SK-N-MC (cell line): ENCODE data around the gene PABPN1.

ENCODE experiments used
- DNase-seq: peaks from one replicate; pipeline ENCODE4 v3.0.0-alpha.2; 2011; ENCODE audit warnings: low read depth, low spot score
- H3K27ac ChIP-seq: fragments of 200-600 bp; sonication (generic); 2 replicates; pipeline ENCODE4 v1.5.1; 2016; ENCODE audit warnings: mixed run types
- H3K36me3 ChIP-seq: fragments of 200-600 bp; sonication (generic); 2 replicates; pipeline ENCODE4 v1.6.1; 2017; ENCODE audit warnings: antibody characterized with exemption, low read length, mixed read lengths; ENCODE audit not compliant: insufficient read depth
- H3K4me3 ChIP-seq: fragments of 200-600 bp; sonication (generic); 2 replicates; pipeline ENCODE4 v1.5.1; 2016
- H3K9ac ChIP-seq: fragments of 200-600 bp; sonication (generic); 2 replicates; pipeline ENCODE4 v1.8.0; 2017; ENCODE audit warnings: mixed run types, mixed read lengths; ENCODE audit not compliant: insufficient read length
- H3K9me3 ChIP-seq: fragments of 200-600 bp; sonication (generic); 2 replicates; pipeline ENCODE4 v1.6.1; 2017; ENCODE audit warnings: low read depth, mild to moderate bottlenecking, antibody characterized with exemption, low read length, moderate library complexity, mixed read lengths
- EZH2 ChIP-seq: fragments of 200-600 bp; sonication (generic); IDR thresholded peaks from one replicate; pipeline ENCODE4 v1.6.1; 2017; ENCODE audit warnings: antibody characterized with exemption
- FOXP2 ChIP-seq: optimal IDR thresholded peaks from 2 replicates; pipeline ENCODE3; 2011; ENCODE audit warnings: mild to moderate bottlenecking, moderate library complexity; ENCODE audit not compliant: insufficient read depth; ENCODE audit errors: extremely low read length, control extremely low read depth
- POLR2AphosphoS5 ChIP-seq: IDR thresholded peaks from 2 replicates; pipeline ENCODE4 v1.6.1; 2012; ENCODE audit warnings: mild to moderate bottlenecking, low read depth, low read length, borderline replicate concordance

The PABPN1 gene

DNA sequence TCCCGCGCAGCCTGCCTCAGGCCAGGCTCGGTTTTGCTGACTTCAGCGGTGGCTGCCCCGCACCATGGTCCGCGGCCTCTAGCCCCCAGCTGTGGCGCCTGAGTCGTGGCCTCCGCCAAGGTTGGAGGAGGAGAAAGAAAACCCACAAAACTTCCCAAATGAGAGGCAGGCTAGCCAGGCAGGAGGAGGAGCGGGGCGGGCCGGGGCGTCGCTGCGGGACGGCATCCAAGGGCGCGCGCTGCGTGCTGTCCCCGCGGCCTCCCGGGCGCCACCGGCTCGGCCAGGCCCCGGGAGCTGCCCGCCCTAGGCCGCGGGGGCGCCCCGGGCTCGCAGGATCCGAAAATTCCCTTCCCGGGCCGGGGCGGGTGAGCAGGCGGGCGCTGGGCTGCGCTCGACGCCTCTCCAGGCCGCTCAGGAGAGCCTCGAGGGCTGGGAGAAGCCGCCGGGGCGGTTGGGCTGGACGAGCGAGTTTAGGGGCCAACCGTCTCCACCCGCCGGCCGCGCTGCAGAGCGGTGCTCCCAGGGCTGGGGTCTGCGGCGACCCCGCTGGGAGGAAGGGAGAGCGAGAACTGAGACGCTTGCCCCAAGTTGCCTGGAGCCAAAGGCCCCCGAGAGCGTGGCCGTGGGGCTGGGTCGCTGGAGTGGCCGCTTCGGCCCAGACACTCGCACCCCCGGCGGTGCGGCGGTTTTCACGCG is 43.9 kb downstream of the PABPN1 start, which contains the start of gene EFS:
Gene EFS, minus strand, starts transcription at position 137 of the 696 bp plus-strand sequence. CDS start 147 bp downstream, outside the sequence.
- DNase-seq: no peak
- TF ChIP-seq FOXP2: no peak
- peak; percentile 19; the same call in 1 of the 2 replicates for TF ChIP-seq POLR2AphosphoS5
- TF ChIP-seq EZH2: no peak
- H3K9me3 ChIP-seq: no peaks in the 10 kb centered on the region
- peaks cover 29% of the 10 kb centered on the region for H3K36me3 ChIP-seq
- H3K4me3 ChIP-seq: peak within 1 kb of the TSS; percentile 89
- peak within 1 kb of the TSS; percentile 97 for H3K9ac ChIP-seq
- H3K27ac ChIP-seq: peak within 1 kb of the TSS; percentile 91

DNA sequence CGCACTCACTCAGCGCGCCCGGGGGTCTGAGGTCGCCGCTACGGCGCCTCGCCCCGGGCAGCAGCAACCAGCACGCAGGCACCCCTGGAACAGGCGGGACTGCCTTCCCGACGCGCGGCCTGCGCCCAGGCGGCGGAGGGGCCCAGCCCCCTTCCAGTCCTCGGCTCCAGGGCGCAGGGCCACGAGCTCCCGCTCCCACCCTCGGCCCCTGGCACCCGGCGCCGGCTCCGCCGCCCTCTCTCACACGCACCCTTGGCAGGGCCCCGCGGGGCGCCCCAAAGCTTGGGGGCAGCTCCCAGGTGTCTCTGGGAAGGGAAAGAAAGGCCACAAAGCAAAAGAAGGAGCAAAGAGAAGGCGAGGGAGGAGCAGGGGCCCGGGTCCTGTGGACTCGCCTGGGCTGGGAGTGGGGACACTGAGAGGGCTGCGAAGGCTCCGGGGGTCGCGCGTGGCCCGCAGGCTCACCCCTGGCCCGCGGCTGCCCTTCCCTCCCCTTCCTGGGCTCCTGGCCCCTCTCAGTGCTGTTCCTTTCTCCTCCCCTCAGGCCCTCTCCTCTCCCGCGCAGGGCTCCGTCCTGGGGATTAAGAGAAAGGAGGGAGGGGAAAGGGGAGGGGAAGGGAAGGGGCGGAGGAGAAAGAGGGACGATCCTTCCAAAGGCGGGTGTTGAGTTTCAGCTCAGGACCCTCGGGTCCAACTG is 44.6 kb downstream of the PABPN1 start:
- TF ChIP-seq EZH2: no peak
- TF ChIP-seq FOXP2: no peak
- peak; percentile 99 for TF ChIP-seq POLR2AphosphoS5
- Histone ChIP-seq H3K4me3 (peak overlapping the region; percentile 89), H3K36me3 (peaks cover 23% of the 10 kb centered on the region), H3K9me3 (no peaks in the 10 kb centered on the region), H3K27ac (peak overlapping the region; percentile 91), H3K9ac (peak overlapping the region; percentile 97)
- peak; percentile 26 for DNase-seq

DNA sequence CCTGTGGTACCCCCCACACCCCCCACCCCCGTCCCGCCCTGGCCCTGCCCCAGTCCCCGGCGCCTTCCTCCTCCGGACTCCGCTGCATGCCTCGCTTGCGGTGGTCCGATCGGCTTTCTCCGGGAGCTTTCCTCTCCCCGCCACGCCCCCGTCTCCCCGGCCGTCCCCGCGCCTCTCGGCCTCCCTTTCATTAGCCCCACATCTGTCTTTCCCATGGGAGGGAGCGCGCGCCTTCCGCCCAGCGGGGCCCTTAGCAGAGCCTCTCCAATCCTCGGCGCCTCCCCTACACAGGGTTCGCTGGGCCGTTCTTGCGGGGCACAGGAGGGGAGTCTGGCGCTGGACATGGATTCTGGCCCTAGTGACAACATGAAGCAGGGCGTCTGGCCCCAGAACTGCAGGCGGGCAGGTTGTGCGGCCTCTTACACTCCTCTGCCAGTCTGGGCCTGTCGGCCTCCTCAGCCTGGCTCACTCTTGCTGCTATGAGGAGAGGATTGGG is 45.2 kb downstream of the PABPN1 start:
- peak; percentile 26 for DNase-seq
- Histone ChIP-seq H3K27ac (peak overlapping the region; percentile 91), H3K36me3 (peaks cover 17% of the 10 kb centered on the region), H3K9ac (peak overlapping the region; percentile 97), H3K4me3 (peak overlapping the region; percentile 89), H3K9me3 (no peaks in the 10 kb centered on the region)
- TF ChIP-seq FOXP2: no peak
- TF ChIP-seq POLR2AphosphoS5: no peak
- TF ChIP-seq EZH2: no peak

DNA sequence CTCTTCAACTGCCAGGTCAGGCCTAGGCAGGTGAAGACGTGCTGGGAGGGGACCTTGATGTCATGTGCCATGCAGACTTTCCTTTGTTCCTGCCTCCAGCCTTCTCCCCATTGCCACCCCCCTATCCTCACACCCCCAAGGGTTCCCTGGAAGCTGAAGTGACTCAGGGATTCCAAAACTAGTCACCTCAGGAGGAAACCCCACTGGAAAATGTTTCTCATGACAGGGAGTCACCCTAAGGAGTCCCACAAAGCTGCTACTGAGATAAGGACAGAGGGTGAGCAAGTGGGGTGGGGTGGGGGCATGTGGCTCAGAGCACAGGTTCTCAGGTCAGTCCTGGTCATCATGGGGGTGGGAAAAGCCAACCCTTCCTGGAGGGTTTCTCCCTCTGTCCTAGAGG is 49.0 kb downstream of the PABPN1 start:
- Histone ChIP-seq H3K4me3 (no peak overlapping the region), H3K27ac (no peak overlapping the region), H3K36me3 (no peaks in the 10 kb centered on the region), H3K9ac (no peak overlapping the region), H3K9me3 (no peaks in the 10 kb centered on the region)
- TF ChIP-seq FOXP2: no peak
- TF ChIP-seq EZH2: no peak
- TF ChIP-seq POLR2AphosphoS5: no peak
- DNase-seq: no peak

DNA sequence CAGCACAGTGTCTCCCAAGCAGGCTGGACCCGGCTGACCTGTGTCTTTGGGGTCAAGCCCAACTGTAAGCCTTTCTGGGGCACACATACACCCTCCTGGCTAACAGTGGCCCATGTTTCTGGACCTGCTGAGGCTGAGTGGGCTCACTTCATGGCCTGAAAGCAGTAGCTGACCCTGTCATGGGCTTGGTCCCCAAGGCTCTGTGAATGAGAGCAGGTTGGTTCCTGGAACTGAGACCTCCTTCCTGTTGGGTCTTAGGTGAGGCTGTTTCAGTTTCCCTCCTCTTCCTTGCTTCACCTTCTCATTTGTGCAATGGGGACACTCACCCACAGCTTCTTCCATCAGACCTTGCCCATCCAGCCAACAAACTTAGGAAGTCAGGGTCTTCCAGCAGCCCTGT is 50.6 kb downstream of the PABPN1 start:
- Histone ChIP-seq H3K9ac (no peak overlapping the region), H3K36me3 (no peaks in the 10 kb centered on the region), H3K9me3 (no peaks in the 10 kb centered on the region), H3K4me3 (no peak overlapping the region), H3K27ac (no peak overlapping the region)
- DNase-seq: no peak
- TF ChIP-seq FOXP2 (no peak), POLR2AphosphoS5 (no peak), EZH2 (no peak)

DNA sequence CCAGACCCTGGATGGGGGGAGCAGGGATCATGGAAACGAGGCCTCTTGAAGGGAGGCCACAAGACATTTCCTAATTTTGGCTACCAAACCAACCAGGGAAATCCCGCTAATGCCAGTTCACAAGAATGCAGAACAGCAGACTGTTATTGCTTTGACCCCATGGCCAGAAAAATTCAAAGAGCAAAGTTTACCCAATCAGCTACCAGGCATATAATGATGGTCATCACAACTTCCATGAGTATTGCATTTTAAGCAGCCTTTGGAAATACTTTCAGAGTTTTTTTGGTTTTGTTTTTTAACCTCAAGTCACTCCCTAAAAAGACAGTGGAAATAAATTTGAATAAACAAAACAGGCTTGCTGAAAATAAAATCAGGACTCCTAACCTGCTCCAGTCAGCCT is 51.3 kb downstream of the PABPN1 start, which contains the start of gene IL25:
Gene IL25, plus strand, starts transcription at position 301 of the 400 bp plus-strand sequence.
- TF ChIP-seq FOXP2 (no peak), EZH2 (no peak), POLR2AphosphoS5 (no peak)
- Histone ChIP-seq H3K4me3 (no peak within 1 kb of the TSS), H3K9me3 (no peaks in the 10 kb centered on the region), H3K27ac (no peak within 1 kb of the TSS), H3K36me3 (no peaks in the 10 kb centered on the region), H3K9ac (no peak within 1 kb of the TSS)
- DNase-seq: no peak

DNA sequence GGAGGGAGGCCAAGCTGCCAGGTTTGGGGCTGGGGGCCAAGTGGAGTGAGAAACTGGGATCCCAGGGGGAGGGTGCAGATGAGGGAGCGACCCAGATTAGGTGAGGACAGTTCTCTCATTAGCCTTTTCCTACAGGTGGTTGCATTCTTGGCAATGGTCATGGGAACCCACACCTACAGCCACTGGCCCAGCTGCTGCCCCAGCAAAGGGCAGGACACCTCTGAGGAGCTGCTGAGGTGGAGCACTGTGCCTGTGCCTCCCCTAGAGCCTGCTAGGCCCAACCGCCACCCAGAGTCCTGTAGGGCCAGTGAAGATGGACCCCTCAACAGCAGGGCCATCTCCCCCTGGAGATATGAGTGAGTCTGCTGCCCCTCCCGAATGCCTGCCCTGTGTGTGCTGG is 51.8 kb downstream of the PABPN1 start:
- Histone ChIP-seq H3K27ac (no peak overlapping the region), H3K9ac (no peak overlapping the region), H3K4me3 (no peak overlapping the region), H3K9me3 (no peaks in the 10 kb centered on the region), H3K36me3 (no peaks in the 10 kb centered on the region)
- no peak for DNase-seq
- no peak for TF ChIP-seq POLR2AphosphoS5
- TF ChIP-seq EZH2: no peak
- no peak for TF ChIP-seq FOXP2
